Measurements from ENCODE around the gene SPCS1. TPM values are rescaled to one million over a fixed set of nuclear protein-coding genes. Genes with fewer than 3 reads are reported as not detected.

SPCS1 gene
- total and polyA plus RNA-seq, 9 of the 15 experiments (the other 6 are each of a cell fraction or from before 2014, with no cell fraction given): 73.9 to 567 (median 127) TPM

DNA sequence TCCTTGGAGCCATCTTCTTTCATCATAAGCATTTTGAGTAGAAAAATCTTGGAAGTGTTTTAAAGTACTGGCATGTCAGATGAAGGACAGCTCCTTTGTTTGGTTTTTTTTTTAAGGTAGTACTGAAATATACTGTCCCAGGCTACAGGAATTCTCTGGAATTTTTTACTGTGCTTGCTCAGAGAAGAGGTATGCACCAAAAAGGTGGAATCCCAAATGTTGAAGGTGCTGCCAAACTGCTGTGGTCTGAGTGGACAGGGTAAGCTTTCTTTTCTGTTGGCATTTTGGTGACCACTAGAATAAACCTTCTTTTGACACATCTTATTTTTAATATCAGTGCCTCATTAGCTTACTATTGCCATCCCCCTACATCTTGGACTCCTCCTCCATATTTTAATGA lies 12.8 kb upstream of the SPCS1 start:
- FAIRE-seq (no peak), DNase-seq (ENCODE audit: extremely low read depth in 1 of 4, low spot score in 3 of 4) (no peak), ATAC-seq (no peak)
- H3K9me3 ChIP-seq (replicated peaks; ENCODE audit: control insufficient read depth, insufficient read depth, low read depth, low read length): no peaks in the 10 kb centered on the region
- H3K4me3 ChIP-seq: no peak overlapping the region
- H2AFZ ChIP-seq (ENCODE audit: low read depth, low read length): no peak overlapping the region
- BruUV-seq (replicated peaks): no TSS peak
- in situ Hi-C loops (cut with MboI) (no loop called here), intact Hi-C loops (cut with micrococcal nuclease) (no loop called here)
- CTCF ChIA-PET (ENCODE audit: low intra/inter-chr PET ratio): no interaction called here
- POLR2A ChIA-PET: interaction anchor here (0.7 to 1.4 kb wide), 2 partner anchors 8 to 11 kb away, joined by 3 to 6 read pairs; no protein-coding TSS in a partner anchor
- H3K4me2 ChIP-seq (ENCODE audit: insufficient read depth, low read length): no peak overlapping the region
- H3K9ac ChIP-seq (ENCODE audit: insufficient read depth in 1 of 2, low read depth in 2 of 2, low read length in 2 of 2): no peak overlapping the region
- TF ChIP-seq NR3C1 (CRISPR knock-in tag; IDR thresholded peaks at IDR 0.05) (no peak), ETV5 (CRISPR knock-in tag; IDR thresholded peaks at IDR 0.05; ENCODE audit: low read depth) (no peak), NCOA1 (IDR thresholded peaks at IDR 0.05; ENCODE audit: low read depth) (no peak), ZNF41 (CRISPR knock-in tag; conservative IDR thresholded peaks at IDR 0.05) (no peak), HDGF (IDR thresholded peaks at IDR 0.05) (no peak), RBM22 (IDR thresholded peaks at IDR 0.05; ENCODE audit: low read depth, low read length, poor library complexity, severe bottlenecking) (no peak), FOXM1 (IDR thresholded peaks at IDR 0.05; ENCODE audit: low read depth) (no peak), FOXM1 (CRISPR knock-in tag; IDR thresholded peaks at IDR 0.05; ENCODE audit: low read depth) (no peak), SP1 (CRISPR knock-in tag; IDR thresholded peaks at IDR 0.05) (no peak)
- TF ChIP-seq, protein P1, sequence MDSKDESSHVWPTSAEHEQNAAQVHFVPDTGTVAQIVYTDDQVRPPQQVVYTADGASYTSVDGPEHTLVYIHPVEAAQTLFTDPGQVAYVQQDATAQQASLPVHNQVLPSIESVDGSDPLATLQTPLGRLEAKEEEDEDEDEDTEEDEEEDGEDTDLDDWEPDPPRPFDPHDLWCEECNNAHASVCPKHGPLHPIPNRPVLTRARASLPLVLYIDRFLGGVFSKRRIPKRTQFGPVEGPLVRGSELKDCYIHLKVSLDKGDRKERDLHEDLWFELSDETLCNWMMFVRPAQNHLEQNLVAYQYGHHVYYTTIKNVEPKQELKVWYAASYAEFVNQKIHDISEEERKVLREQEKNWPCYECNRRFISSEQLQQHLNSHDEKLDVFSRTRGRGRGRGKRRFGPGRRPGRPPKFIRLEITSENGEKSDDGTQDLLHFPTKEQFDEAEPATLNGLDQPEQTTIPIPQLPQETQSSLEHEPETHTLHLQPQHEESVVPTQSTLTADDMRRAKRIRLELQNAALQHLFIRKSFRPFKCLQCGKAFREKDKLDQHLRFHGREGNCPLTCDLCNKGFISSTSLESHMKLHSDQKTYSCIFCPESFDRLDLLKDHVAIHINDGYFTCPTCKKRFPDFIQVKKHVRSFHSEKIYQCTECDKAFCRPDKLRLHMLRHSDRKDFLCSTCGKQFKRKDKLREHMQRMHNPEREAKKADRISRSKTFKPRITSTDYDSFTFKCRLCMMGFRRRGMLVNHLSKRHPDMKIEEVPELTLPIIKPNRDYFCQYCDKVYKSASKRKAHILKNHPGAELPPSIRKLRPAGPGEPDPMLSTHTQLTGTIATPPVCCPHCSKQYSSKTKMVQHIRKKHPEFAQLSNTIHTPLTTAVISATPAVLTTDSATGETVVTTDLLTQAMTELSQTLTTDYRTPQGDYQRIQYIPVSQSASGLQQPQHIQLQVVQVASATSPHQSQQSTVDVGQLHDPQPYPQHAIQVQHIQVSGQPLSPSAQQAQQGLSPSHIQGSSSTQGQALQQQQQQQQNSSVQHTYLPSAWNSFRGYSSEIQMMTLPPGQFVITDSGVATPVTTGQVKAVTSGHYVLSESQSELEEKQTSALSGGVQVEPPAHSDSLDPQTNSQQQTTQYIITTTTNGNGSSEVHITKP (IDR thresholded peaks at IDR 0.05; ENCODE audit: partially characterized antibody): peak; percentile 14
- H3K36me3 ChIP-seq (ENCODE audit: control insufficient read depth, insufficient read depth, low read length): peaks cover 95% of the 10 kb centered on the region
- no peak overlapping the region for H3K27ac ChIP-seq (ENCODE audit: extremely low read depth, low read depth, low read length)
- peaks cover 8% of the 10 kb centered on the region for H4K20me1 ChIP-seq (replicated peaks; ENCODE audit: control insufficient read depth, insufficient read depth, low read length)
- H3K79me2 ChIP-seq (ENCODE audit: control insufficient read depth, insufficient read depth, low read length): peaks cover 23% of the 10 kb centered on the region
- H3K4me1 ChIP-seq (replicated peaks in 1 of 2; ENCODE audit: control insufficient read depth in 2 of 2, insufficient read depth in 2 of 2, low read length in 2 of 2): peaks cover 0 to 14% of the 10 kb centered on the region in 2 experiments; a peak in 2 of 5 replicates
- H3K27me3 ChIP-seq (ENCODE audit: control insufficient read depth in 2 of 2, insufficient read depth in 2 of 2, low read length in 2 of 2): no peaks in the 10 kb centered on the region
- H3K9me1 ChIP-seq (ENCODE audit: control insufficient read depth, insufficient read depth, low read length): no peaks in the 10 kb centered on the region

All from K562 (cell line).